ENCODE data around the gene PLA2G4F.
A peak's percentile ranks its signal among the peaks of the same experiment; 100 is the strongest.

Gene PLA2G4F

GRCh38 chr15:42106288-42106687, 50.1 kb downstream of the PLA2G4F start:
- no peaks in the 10 kb centered on the region for H3K36me3 ChIP-seq (replicated peaks)
- DNase-seq: no peak
- no peak for TF ChIP-seq CTCF (IDR thresholded peaks at IDR 0.05; ENCODE audit: low read depth, low read length, missing control alignments)
- H3K4me3 ChIP-seq (ENCODE audit: low read depth, low read length): no peak overlapping the region
- no peaks in the 10 kb centered on the region for H3K27me3 ChIP-seq (replicated peaks)
- in situ Hi-C loops (cut with HindIII; ENCODE audit: low pct_ligation_motif_present, low sequenced_read_pairs): no loop called here
- no peak overlapping the region for H3K27ac ChIP-seq

- in situ Hi-C loops (cut with HindIII; ENCODE audit: low pct_ligation_motif_present, low sequenced_read_pairs): no loop called here
- H3K36me3 ChIP-seq (replicated peaks): no peaks in the 10 kb centered on the region
- DNase-seq: no peak
- H3K4me3 ChIP-seq (ENCODE audit: low read depth, low read length): no peak overlapping the region
- H3K27ac ChIP-seq: no peak overlapping the region
- H3K27me3 ChIP-seq (replicated peaks): no peaks in the 10 kb centered on the region
- TF ChIP-seq CTCF (IDR thresholded peaks at IDR 0.05; ENCODE audit: low read depth, low read length, missing control alignments): no peak
Measured at GRCh38 chr15:42104095-42104891, 52.1 kb downstream of the PLA2G4F start.

DNA sequence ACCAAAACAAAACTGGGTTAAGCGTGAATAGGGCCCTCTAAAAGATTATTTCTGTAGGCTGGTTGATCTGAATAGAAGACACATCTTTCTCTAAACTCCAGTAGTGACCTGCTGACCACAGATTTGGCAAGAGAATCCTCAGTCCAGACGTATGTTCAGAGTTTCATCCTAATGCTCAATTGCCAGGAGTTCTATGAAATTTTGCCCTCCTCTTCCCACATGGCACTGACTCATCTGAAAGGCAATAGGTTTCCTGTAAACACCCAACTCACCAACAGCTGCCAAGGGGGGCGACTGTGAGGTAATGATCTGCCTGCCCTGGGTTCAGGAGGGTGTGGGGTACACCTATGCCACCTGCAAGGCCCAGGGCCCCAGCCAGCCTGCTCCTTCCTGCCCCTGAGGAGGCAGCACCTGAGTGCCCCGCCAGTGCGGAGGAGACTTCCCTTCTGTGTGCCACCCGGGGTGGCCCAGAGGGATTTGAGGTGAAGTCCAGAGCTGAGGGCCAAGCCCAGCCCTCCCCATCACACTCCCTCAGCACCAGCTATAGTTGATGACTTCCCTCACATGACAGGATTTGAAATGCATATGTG, 53.7 kb downstream of the PLA2G4F start:
- no peak overlapping the region for H3K27ac ChIP-seq
- no peaks in the 10 kb centered on the region for H3K27me3 ChIP-seq (replicated peaks)
- in situ Hi-C loops (cut with HindIII; ENCODE audit: low pct_ligation_motif_present, low sequenced_read_pairs): no loop called here
- TF ChIP-seq CTCF (IDR thresholded peaks at IDR 0.05; ENCODE audit: low read depth, low read length, missing control alignments): no peak
- no peaks in the 10 kb centered on the region for H3K36me3 ChIP-seq (replicated peaks)
- no peak for DNase-seq
- H3K4me3 ChIP-seq (ENCODE audit: low read depth, low read length): no peak overlapping the region

- Histone ChIP-seq H3K27me3 (replicated peaks) (no peaks in the 10 kb centered on the region), H3K36me3 (replicated peaks) (no peaks in the 10 kb centered on the region), H3K4me3 (ENCODE audit: low read depth, low read length) (no peak overlapping the region), H3K27ac (no peak overlapping the region)
- in situ Hi-C loops (cut with HindIII; ENCODE audit: low pct_ligation_motif_present, low sequenced_read_pairs): no loop called here
- no peak for TF ChIP-seq CTCF (IDR thresholded peaks at IDR 0.05; ENCODE audit: low read depth, low read length, missing control alignments)
- peak; percentile 34 for DNase-seq
Measured at GRCh38 chr15:42101861-42102260, 54.6 kb downstream of the PLA2G4F start.

GRCh38 chr15:42100021-42100800, 56.2 kb downstream of the PLA2G4F start:
- H3K36me3 ChIP-seq (replicated peaks): no peaks in the 10 kb centered on the region
- no peak overlapping the region for H3K4me3 ChIP-seq (ENCODE audit: low read depth, low read length)
- peak; percentile 14 for DNase-seq
- no peaks in the 10 kb centered on the region for H3K27me3 ChIP-seq (replicated peaks)
- TF ChIP-seq CTCF (IDR thresholded peaks at IDR 0.05; ENCODE audit: low read depth, low read length, missing control alignments): no peak
- in situ Hi-C loops (cut with HindIII; ENCODE audit: low pct_ligation_motif_present, low sequenced_read_pairs): no loop called here
- H3K27ac ChIP-seq: no peak overlapping the region

All from brain microvascular endothelial cell (primary cell).